Measurements from ENCODE around the gene TIPRL. TPM values are rescaled to one million over a fixed set of nuclear protein-coding genes. Genes with fewer than 3 reads are reported as not detected.
"Not testable (repeated sequence)": the region's sequence is repeated elsewhere in the genome, so short reads cannot be mapped to it uniquely, and the experiment has no call there.

The TIPRL gene
- polyA plus RNA-seq, 1 donor = 53.5 TPM

GRCh38 chr1:168155910-168156309 is 22.9 kb upstream of the TIPRL start:
- no peak for DNase-seq

- no peak for DNase-seq
Observed at GRCh38 chr1:168157638-168158037, 21.1 kb upstream of the TIPRL start.

GRCh38 chr1:168159251-168159650 is 19.5 kb upstream of the TIPRL start:
- DNase-seq = no peak

DNA sequence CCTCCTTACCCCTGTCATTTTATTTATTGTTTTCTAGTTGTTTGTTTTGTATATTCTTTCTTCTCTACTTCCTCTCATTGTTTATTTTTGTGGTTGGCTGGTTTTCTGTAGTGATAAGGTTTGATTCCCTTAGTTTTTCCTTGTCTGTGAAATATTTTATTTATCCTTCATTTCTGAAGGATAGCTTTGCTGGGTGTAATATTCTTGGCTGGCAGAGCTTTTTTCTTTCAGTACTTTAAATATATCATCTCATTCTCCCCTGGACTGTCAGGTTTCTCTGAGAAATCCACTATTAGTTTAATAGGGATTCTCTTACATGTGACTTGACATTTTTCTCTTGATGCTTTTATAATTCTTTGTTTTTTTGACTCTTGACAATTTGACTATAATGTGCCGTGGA is 18.8 kb upstream of the TIPRL start:
- no peak for DNase-seq

DNA sequence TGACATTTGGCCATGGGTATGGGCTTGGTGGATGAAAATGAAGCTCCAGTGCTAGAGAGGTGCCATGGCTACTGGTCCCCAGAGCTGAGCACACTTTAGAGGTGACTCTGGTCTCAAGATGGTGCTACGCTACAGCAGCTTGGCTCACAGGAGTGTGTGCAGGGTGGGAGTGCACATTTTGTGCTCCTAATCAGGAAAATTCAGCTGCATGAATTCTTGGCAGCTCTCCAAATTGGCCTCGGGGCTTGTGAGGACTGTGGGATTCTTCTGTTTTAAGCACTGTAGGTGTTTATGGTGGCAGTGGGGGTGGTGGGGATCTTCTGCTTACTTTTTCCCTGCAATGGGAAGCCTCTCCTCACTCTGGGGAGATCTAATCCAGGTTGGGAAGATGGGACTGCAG is 17.3 kb upstream of the TIPRL start:
- no peak for DNase-seq

DNA sequence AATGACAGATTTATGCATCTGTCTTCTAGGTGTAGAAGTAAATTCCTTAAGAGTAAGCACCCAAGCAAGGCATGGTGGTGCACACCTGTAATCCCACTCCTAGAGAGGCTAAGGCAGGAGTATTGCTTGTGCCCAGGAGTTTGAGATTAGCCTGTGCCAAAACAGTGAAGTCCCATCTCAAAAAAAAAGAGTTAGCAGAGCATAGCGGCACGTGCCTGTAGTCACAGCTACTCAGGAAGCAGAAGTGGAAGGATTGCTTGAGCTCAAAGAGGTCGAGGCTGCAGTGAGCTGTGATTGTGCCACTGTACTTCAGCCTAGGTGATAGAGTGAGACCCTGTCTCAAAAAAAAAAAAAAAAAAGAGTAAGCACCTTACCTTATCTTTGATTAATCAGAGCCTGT is 15.1 kb upstream of the TIPRL start:
- DNase-seq = no peak

- DNase-seq = no peak
Observed at GRCh38 chr1:168164771-168165170, 14.0 kb upstream of the TIPRL start.

GRCh38 chr1:168167806-168168205 is 11.0 kb upstream of the TIPRL start:
- DNase-seq = no peak

DNA sequence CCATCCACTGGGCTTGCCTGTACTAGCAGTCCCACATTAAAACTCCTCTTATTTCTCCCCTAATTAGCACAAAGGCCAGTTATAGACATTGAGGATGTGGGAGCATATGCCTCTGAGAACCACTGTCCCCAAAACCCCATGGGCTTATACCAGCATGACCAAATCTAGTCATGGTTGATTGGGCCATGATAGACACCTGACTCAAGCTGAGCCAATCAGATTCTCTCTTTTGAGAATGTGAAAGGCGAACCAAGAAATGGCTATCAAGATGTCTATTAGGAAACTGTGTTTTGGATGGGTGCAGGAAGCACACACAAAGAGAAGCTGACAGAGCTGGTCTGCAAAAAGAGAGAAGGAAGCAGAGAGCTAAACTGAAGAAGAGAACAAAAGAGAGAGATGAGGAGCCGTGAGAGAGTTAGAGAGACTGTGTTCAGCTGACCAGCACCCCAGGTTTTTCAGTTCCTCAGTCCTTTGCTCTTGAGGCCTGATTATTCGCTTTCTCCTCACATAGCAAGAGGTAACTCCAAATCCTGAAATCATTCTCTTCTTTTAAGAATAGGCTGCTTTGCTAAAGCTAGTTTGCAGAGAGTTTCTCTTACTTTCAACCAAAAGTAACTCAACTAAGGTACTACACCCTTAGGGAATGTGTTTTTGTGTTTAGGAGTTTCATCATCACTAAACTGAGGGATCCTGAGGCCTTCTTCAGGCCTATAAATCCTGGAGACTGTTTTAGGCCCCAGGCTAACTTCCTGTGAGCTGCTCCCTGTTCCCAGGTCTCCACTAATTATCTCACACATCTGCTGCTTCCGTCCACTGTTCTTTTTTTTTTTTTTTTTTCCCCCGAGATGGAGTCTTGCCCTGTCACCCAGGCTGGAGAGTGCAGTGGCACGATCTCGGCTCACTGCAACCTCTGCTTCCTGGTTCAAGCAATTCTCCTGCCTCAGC is 7.9 kb upstream of the TIPRL start:
- DNase-seq = no peak

DNA sequence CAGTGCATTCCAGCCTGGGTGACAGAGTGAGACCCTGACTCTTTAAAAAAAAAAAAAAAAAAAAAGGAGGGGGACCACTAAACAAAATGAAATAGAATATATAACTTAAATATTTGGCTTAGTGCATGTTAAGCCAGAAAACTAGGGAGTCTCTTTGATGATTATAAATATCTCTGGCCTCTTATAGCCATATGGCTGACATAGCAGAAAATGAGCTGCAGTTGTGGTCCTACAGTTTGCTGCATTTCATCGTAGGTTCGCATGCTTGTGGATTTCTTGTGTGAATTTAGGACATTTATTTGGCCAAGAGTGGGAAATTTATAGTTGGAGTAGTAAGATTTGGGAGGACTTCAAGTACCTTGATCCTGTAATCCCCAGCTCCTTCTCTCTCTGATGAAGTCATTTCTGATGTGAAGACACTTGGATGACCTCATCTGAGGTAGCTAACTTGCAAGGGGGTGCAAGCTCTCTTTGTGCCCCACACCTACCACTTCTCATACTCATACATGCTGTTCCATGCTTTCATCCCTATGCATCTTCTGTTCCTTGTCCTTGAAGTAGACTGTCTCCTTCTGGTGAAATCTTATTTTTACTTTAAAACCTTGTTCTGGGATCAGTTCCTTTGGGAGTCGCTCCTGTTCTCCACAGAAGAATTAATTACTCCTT is 6.4 kb upstream of the TIPRL start:
- no peak for DNase-seq

DNA sequence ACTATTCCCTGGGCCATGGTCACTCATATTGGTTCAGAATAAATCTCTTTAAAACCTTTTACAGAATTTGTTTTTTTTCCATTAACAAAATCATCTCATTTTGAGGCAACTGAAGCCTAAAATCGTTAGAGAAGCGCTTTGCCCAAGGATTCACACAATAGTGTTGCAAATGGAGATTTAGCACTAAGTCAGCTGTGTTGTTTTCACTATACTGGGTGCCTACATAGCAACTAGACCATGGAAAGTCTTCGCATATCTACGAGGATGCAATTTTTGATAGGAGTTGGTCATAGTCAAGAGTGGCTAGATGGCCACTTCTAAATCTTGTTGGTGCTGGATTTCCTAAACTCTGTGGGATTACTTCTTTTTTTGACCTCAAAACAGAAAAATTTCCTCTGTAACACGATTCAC is 530 bp upstream of the TIPRL start:
- DNase-seq = no peak

DNA sequence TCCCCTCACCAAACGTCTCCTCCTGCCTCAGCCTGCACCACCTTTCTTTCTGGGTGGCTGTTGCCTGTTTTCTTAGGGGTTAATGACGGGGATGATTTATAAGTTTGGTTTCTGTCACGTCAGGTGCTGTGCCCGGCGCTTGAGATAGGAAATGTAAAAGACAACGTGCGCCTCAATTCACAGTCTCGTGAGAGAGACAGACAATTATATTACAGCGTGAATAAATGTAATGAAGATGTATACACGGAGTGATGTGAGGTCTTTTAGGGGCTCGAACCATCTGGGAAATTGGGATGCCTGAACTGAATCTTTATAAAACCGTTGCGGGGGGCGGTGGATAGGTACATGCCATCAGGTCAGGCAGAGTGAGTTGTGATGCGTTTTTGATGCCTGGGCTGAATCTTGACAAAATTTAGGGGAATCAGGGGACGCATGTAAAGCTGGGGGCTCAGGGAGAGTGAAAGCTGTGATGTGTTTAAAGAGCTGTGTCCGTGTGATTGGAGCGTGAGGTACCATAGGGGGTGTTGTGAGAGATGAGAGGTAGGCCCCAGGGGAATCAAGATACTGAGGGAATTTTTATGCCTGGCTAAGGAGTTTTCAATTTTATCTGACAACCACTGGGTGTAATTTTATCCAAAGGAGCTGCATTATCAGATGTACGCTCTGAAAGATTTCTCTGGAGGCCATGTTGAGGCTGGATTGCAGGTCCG is 831 bp downstream of the TIPRL start:
- peak; percentile 14 for DNase-seq

DNA sequence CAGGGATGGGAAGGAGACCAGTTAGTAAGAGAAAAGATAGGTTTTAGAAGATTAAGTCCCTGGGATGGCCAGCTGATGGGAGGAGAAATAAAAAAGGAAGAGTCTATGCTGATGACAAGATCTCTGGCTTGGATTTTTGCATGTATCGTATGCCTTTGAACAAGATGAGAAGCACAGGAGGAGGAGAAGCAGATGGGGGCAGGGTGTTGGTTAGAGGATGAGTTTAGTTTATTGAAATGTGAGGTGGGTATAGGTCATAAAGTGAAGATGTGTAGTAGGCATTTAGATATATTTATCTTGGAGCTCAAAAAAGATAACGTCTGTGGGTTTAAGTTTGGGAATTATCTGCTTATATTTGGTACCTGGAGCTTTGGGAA is 1.4 kb downstream of the TIPRL start:
- DNase-seq = no peak

- DNase-seq = not testable (repeated sequence)
Observed at GRCh38 chr1:168181063-168181720, 2.4 kb downstream of the TIPRL start.

GRCh38 chr1:168187177-168187576 is 8.4 kb downstream of the TIPRL start:
- DNase-seq = no peak

- no peak for DNase-seq
Observed at GRCh38 chr1:168190403-168190802, 11.6 kb downstream of the TIPRL start.

- DNase-seq = no peak
Observed at GRCh38 chr1:168195199-168196135, 16.7 kb downstream of the TIPRL start.

- DNase-seq = no peak
Observed at GRCh38 chr1:168199056-168199455, 20.3 kb downstream of the TIPRL start.

- DNase-seq = no peak
Observed at GRCh38 chr1:168202941-168203654, 24.3 kb downstream of the TIPRL start.

DNA sequence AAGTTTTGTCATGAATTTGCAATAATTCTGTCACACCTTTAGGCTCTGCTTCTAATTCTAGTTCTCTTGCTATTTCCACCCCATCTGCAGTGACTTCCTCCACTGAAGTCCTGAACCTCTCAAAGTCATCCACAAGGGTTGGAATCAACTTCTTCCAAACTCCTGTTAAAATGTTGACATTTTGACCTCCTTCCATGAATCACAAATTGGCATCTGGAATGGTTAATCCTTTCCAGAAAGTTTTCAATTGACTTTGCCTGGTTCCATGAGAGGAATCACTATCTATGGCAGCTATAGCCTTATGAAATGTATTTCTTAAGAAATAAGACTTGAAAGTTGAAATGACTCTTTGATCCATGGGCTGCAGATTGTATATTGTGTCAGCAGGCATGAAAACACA is 27.3 kb downstream of the TIPRL start:
- DNase-seq = no peak

All from left kidney (tissue), 2 donors.